OCI-LY1 (cell line): ENCODE data around the gene OLIG2.

ENCODE experiments used
- CTCF ChIP-seq: fragments of 200-600 bp; sonication (generic), shearing (Covaris generic); IDR thresholded peaks from 2 replicates; pipeline ENCODE4 v1.5.1; 2017; ENCODE audit warnings: mild to moderate bottlenecking, antibody characterized with exemption, low read length, moderate library complexity, mixed read lengths
- EZH2 ChIP-seq: fragments of 200-600 bp; sonication (generic), shearing (Covaris generic); IDR thresholded peaks from 2 replicates; pipeline ENCODE4 v1.8.0; 2017; ENCODE audit warnings: borderline replicate concordance, mixed run types, mild to moderate bottlenecking, antibody characterized with exemption, low read length, moderate library complexity, mixed read lengths

GRCh38 chr21:33013626-33014025 lies 12.1 kb upstream of the OLIG2 start:
- TF ChIP-seq CTCF (no peak), EZH2 (no peak)
